Endodermal cell (in vitro differentiated cells): ENCODE measurements around the gene FURIN. TPM values are rescaled to one million over a fixed set of nuclear protein-coding genes. Genes with fewer than 3 reads are reported as not detected.

Experiments
- DNase-seq: peaks from one replicate; pipeline ENCODE4 v3.0.0-alpha.2; 2017
- H3K27ac ChIP-seq: 2 replicates; pipeline ENCODE4 v1.5.1; 2013; ENCODE audit warnings: mild to moderate bottlenecking, low read depth, low read length, moderate library complexity
- H3K27me3 ChIP-seq: 2 replicates; pipeline ENCODE4 v1.6.1; 2013; ENCODE audit warnings: mild to moderate bottlenecking, low read length, moderate library complexity; ENCODE audit not compliant: insufficient read depth, control insufficient read depth, poor library complexity, severe bottlenecking
- H3K36me3 ChIP-seq: 2 replicates; pipeline ENCODE4 v1.7.0; 2013; ENCODE audit warnings: mild to moderate bottlenecking, low read length, moderate library complexity; ENCODE audit not compliant: control insufficient read depth, insufficient read depth
- H3K4me1 ChIP-seq: one replicate; pipeline ENCODE4 v1.7.0; 2013; ENCODE audit warnings: low read length; ENCODE audit not compliant: control insufficient read depth, insufficient read depth
- H3K4me3 ChIP-seq: 2 replicates; pipeline ENCODE4 v1.5.1; 2013; ENCODE audit warnings: mild to moderate bottlenecking, low read length, moderate library complexity
- H3K9ac ChIP-seq: 2 replicates; pipeline ENCODE4 v1.6.1; 2013; ENCODE audit warnings: mild to moderate bottlenecking, low read length, moderate library complexity; ENCODE audit not compliant: poor library complexity, severe bottlenecking; ENCODE audit errors: extremely low read depth
- H3K9me3 ChIP-seq: 2 replicates; pipeline ENCODE4 v1.6.1; 2013; ENCODE audit warnings: mild to moderate bottlenecking, low read length, moderate library complexity; ENCODE audit not compliant: control insufficient read depth
- H3K27ac Mint-ChIP-seq: 2 replicates; pipeline ENCODE4 v1.8.0; 2020; ENCODE audit warnings: mixed read lengths
- H3K27me3 Mint-ChIP-seq: 2 replicates; pipeline ENCODE4 v1.8.0; 2021; ENCODE audit warnings: mild to moderate bottlenecking, mixed read lengths; ENCODE audit not compliant: insufficient read depth
- H3K36me3 Mint-ChIP-seq: 2 replicates; pipeline ENCODE4 v1.8.0; 2020; ENCODE audit warnings: low read depth, mixed read lengths
- H3K4me1 Mint-ChIP-seq: 2 replicates; pipeline ENCODE4 v1.8.0; 2020; ENCODE audit warnings: mixed read lengths
- H3K4me3 Mint-ChIP-seq: 2 replicates; pipeline ENCODE4 v1.8.0; 2020; ENCODE audit warnings: mild to moderate bottlenecking, moderate library complexity, mixed read lengths
- H3K9me3 Mint-ChIP-seq: 2 replicates; pipeline ENCODE4 v1.8.0; 2020; ENCODE audit warnings: mild to moderate bottlenecking, mixed read lengths
- WGBS, 2 experiments: methylation state at CpG; one replicate each; pipeline versions ENCODE4 v1.1.5 to v1.1.7; 2013; ENCODE audit warnings: missing lambda C conversion rate in 2 of 2, mixed read lengths in 1 of 2; ENCODE audit not compliant: insufficient coverage in 1 of 2, insufficient read length in 1 of 2; 5-methylcytosine and 5-hydroxymethylcytosine counted together
- total RNA-seq, 2 donors: library from RNA; stranded (reverse); fragmentation: NEBNext Ultra II Directional in 1 of 2; extraction: Animal tissue kit (Norgen Biotek cat#: 25700) in 1 of 2; gene quantifications; 2 replicates in 1 of 2; 3 replicates in 1 of 2; pipeline ENCODE4 v1.2.1, GENCODE V29; 2021
- TF ChIP-seq, protein P1 (sequence below): fragments of 200-600 bp; sonication (generic); conservative IDR thresholded peaks from 2 replicates; pipeline ENCODE4 v1.5.0; 2021; ENCODE audit warnings: antibody characterized with exemption, mild to moderate bottlenecking

Gene FURIN
- total RNA-seq, 2 donors from 2014 or later = 96.3 to 108 TPM

- Histone ChIP-seq H3K9ac (no peak overlapping the region), H3K36me3 (peaks cover 35% of the 10 kb centered on the region), H3K27me3 (no peaks in the 10 kb centered on the region), H3K4me3 (no peak overlapping the region), H3K4me1 (peaks cover 7% of the 10 kb centered on the region), H3K27ac (no peak overlapping the region), H3K9me3 (no peaks in the 10 kb centered on the region)
- 91 to 96% methylated on average over 9 of the region's 9 CpGs for WGBS, 2 experiments
- H3K4me1 Mint-ChIP-seq = peaks cover 15% of the 10 kb centered on the region
- H3K36me3 Mint-ChIP-seq = peaks cover 30% of the 10 kb centered on the region
- H3K27ac Mint-ChIP-seq = no peak overlapping the region
- no peak for DNase-seq
- H3K27me3 Mint-ChIP-seq = peaks cover 2% of the 10 kb centered on the region
- no peaks in the 10 kb centered on the region for H3K9me3 Mint-ChIP-seq
- H3K4me3 Mint-ChIP-seq = no peak overlapping the region
- TF ChIP-seq, protein P1, sequence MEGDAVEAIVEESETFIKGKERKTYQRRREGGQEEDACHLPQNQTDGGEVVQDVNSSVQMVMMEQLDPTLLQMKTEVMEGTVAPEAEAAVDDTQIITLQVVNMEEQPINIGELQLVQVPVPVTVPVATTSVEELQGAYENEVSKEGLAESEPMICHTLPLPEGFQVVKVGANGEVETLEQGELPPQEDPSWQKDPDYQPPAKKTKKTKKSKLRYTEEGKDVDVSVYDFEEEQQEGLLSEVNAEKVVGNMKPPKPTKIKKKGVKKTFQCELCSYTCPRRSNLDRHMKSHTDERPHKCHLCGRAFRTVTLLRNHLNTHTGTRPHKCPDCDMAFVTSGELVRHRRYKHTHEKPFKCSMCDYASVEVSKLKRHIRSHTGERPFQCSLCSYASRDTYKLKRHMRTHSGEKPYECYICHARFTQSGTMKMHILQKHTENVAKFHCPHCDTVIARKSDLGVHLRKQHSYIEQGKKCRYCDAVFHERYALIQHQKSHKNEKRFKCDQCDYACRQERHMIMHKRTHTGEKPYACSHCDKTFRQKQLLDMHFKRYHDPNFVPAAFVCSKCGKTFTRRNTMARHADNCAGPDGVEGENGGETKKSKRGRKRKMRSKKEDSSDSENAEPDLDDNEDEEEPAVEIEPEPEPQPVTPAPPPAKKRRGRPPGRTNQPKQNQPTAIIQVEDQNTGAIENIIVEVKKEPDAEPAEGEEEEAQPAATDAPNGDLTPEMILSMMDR = no peak
These were observed 36.4 kb downstream of the FURIN start for GRCh38 chr15:90904746-90905145.

DNA sequence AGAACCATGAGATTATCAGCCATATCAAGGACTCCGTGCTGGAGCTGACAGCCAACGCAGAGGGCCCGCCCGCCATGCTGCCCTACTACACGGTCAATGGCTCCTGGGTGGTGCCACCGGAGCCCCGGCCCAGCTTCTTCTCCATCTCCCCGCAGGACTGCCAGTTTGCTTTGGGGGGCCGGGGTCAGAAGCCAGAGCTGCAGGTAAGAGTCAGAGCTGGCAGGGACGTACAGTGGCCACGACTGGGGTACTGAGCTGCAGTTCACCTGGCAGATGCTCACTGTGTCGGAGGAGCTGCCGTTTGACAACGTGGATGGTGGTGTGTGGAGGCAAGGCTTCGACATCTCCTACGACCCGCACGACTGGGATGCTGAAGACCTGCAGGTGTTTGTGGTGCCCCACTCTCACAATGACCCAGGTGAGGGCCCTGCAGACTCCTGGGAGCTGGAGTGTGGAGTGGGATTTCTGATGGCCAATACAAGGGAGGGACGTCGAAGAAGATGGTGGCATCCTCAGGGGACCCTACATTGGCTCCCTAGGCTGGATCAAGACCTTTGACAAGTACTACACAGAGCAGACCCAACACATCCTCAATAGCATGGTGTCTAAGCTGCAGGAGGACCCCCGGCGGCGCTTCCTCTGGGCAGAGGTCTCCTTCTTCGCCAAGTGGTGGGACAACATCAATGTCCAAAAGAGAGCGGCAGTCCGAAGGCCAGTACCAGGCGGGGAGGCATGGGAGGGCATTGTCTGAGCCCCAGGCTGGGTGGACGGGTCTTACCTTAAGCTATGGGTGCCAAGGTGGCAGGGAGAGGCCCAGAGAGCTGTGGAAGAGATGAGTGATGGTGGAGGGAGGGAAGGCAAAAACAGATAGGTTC, 37.2 kb downstream of the FURIN start:
- peaks cover 7% of the 10 kb centered on the region for H3K4me1 ChIP-seq
- Mint-ChIP-seq H3K36me3 (peaks cover 35% of the 10 kb centered on the region), H3K27ac (no peak overlapping the region), H3K9me3 (no peaks in the 10 kb centered on the region), H3K27me3 (no peaks in the 10 kb centered on the region), H3K4me1 (peaks cover 15% of the 10 kb centered on the region), H3K4me3 (no peak overlapping the region)
- H3K9me3 ChIP-seq = no peaks in the 10 kb centered on the region
- no peak overlapping the region for H3K4me3 ChIP-seq
- peaks cover 42% of the 10 kb centered on the region for H3K36me3 ChIP-seq
- no peaks in the 10 kb centered on the region for H3K27me3 ChIP-seq
- no peak for DNase-seq
- whole genome bisulfite sequencing, 2 experiments = 93 to 95% methylated on average over 18 to 28 of the region's 28 CpGs
- TF ChIP-seq, protein P1 = no peak
- no peak overlapping the region for H3K27ac ChIP-seq
- H3K9ac ChIP-seq = no peak overlapping the region

DNA sequence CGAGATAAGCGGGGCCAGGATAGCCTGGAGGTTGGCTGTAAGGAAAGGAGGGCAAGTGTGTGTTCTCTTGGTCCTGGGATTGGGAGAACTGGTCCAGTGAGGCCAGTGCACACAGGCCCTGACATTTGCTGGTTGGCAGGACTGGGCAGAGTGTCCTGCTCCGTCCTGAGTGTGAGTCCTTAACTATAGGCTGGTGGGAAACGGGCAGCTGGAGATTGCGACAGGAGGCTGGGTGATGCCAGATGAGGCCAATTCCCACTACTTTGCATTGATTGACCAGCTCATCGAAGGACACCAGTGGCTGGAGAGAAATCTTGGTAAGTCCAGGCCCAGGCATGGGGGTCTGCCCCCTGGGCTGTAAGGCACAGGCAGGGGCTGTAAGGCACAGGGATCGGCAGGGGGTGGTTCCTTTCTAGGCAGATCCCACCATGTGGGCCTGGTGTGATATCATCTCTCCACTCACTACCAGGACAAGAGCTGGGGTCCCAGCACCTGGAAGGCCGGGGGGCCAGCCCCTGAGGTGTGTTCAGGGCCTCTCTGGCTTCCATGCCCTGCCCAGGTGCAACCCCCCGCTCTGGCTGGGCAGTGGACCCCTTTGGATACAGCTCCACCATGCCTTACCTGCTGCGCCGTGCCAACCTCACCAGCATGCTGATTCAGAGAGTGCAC, 37.9 kb downstream of the FURIN start:
- TF ChIP-seq, protein P1 = no peak
- Mint-ChIP-seq H3K4me3 (no peak overlapping the region), H3K27ac (no peak overlapping the region), H3K4me1 (peaks cover 13% of the 10 kb centered on the region), H3K36me3 (peaks cover 36% of the 10 kb centered on the region), H3K9me3 (no peaks in the 10 kb centered on the region), H3K27me3 (no peaks in the 10 kb centered on the region)
- Histone ChIP-seq H3K9ac (no peak overlapping the region), H3K27me3 (no peaks in the 10 kb centered on the region), H3K36me3 (peaks cover 47% of the 10 kb centered on the region), H3K27ac (no peak overlapping the region), H3K4me1 (peaks cover 7% of the 10 kb centered on the region), H3K9me3 (no peaks in the 10 kb centered on the region), H3K4me3 (no peak overlapping the region)
- no peak for DNase-seq
- WGBS, 2 experiments = 94 to 96% methylated on average over 8 to 11 of the region's 11 CpGs
